BJ (cell line): ENCODE results near the gene DDX5. TPM values are rescaled to one million over a fixed set of nuclear protein-coding genes. Genes with fewer than 3 reads are reported as not detected.

Experiments used
- CTCF ChIA-PET: fragments of 350-600 bp; formaldehyde crosslinking; extraction: SDS; loops from one replicate; lab custom pipeline; 2021; ENCODE audit warnings: antibody characterized with exemption, inconsistent platforms; lab: Yijun Ruan, JAX
- POLR2A ChIA-PET: fragments of 300-600 bp; sonication (Branson Sonifier 250); formaldehyde crosslinking; extraction: SDS; loops from one replicate; lab custom pipeline; 2021; ENCODE audit warnings: antibody characterized with exemption; lab: Charles Lee
- DNase-seq: peaks from one replicate; pipeline ENCODE4 v3.0.0-alpha.2; 2011; ENCODE audit warnings: low read depth
- H3K27me3 ChIP-seq: 2 replicates; pipeline ENCODE4 v1.6.0; 2011; ENCODE audit warnings: low read length; ENCODE audit not compliant: control insufficient read depth, insufficient read depth
- H3K36me3 ChIP-seq: 2 replicates; pipeline ENCODE4 v1.5.1; 2011; ENCODE audit warnings: low read length; ENCODE audit not compliant: control insufficient read depth, insufficient read depth
- H3K4me3 ChIP-seq: 2 replicates; pipeline ENCODE4 v1.5.1; 2011; ENCODE audit warnings: low read depth, mild to moderate bottlenecking, control low read depth, low read length
- CTCF ChIP-seq: IDR thresholded peaks from 2 replicates; pipeline ENCODE4 v1.5.1; 2011; ENCODE audit warnings: low read depth, mild to moderate bottlenecking, control low read depth, inconsistent platforms, low read length, moderate library complexity; ENCODE audit not compliant: insufficient read depth
- polyA plus RNA-seq: library from polyadenylated mRNA; depleted of rRNA; stranded (reverse); fragments of >200 nt; gene quantifications from 2 replicates; pipeline ENCODE4 v1.2.3, GENCODE V29; 2011

DDX5 gene
- polyA plus RNA-seq, 1 experiment, result 850 TPM

DNA sequence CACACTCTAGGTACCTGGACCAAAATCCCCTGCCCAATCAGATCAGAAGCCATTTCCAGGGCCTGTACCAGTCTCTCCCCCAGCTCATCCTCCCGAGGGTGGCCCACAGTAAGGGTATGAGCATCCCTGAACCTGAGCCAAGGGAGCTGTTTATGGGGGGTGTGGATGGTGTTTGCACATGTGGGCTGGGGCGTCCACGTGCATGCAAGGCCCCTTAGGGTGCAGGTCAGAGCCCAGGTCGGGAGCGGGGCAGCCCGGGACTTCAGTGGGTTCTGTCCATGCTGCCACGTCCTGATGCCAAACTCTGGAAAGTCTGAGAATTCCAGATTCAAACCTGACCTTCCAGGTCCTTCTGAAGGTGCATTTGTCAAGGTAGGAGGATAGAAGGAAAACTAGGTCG, 47.3 kb downstream of the DDX5 start:
- TF ChIP-seq CTCF, result no peak
- DNase-seq, result no peak
- Histone ChIP-seq H3K27me3 (no peaks in the 10 kb centered on the region; the same call in 1 of the 2 replicates), H3K4me3 (no peak overlapping the region), H3K36me3 (no peaks in the 10 kb centered on the region)
- CTCF ChIA-PET, result interaction anchor here (0.6 kb wide), 1 partner anchor 10 kb away, joined by 3 read pairs; no protein-coding TSS in a partner anchor
- POLR2A ChIA-PET, result no interaction called here

DNA sequence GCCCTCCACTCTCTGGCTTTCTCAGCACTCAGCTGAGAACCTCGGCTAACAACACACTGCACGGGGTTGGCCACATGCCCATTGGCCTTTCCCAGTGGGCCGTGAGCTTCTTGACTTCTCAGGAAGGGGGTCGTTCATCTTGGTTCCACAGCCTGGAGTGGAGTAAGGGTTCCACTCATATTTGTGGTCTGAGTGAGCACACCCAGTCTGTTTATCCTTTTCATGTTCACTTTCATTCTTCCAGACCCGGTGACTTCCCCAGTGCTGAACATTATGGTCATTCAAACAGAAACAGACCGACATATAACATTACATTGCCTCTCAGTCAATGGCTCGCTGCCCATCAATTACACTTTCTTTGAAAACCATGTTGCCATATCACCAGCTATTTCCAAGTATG, 48.9 kb downstream of the DDX5 start:
- DNase-seq, result no peak
- Histone ChIP-seq H3K4me3 (no peak overlapping the region), H3K36me3 (no peaks in the 10 kb centered on the region), H3K27me3 (no peaks in the 10 kb centered on the region)
- ChIA-PET POLR2A (no interaction called here), CTCF (interaction anchor here (1.6 to 2.0 kb wide), 3 partner anchors 7 to 37 kb away, joined by 5 to 10 read pairs (median 6); no protein-coding TSS in a partner anchor)
- TF ChIP-seq CTCF, result no peak

GRCh38 chr17:64455993-64456885, 49.9 kb downstream of the DDX5 start:
- Histone ChIP-seq H3K36me3 (no peaks in the 10 kb centered on the region), H3K27me3 (no peaks in the 10 kb centered on the region), H3K4me3 (no peak overlapping the region)
- no peak for DNase-seq
- TF ChIP-seq CTCF, result no peak
- ChIA-PET POLR2A (no interaction called here), CTCF (interaction anchor here (0.8 to 2.0 kb wide), 7 partner anchors 8 to 129 kb away, joined by 3 to 10 read pairs (median 4); no protein-coding TSS in a partner anchor)

GRCh38 chr17:64449545-64449944, 56.5 kb downstream of the DDX5 start:
- Histone ChIP-seq H3K36me3 (no peaks in the 10 kb centered on the region), H3K27me3 (no peaks in the 10 kb centered on the region), H3K4me3 (no peak overlapping the region)
- ChIA-PET POLR2A (interaction anchor here (0.7 kb wide), 1 partner anchor 573 kb away, joined by 4 read pairs; no protein-coding TSS in a partner anchor), CTCF (no interaction called here)
- TF ChIP-seq CTCF, result no peak
- no peak for DNase-seq
